Esophagus muscularis mucosa (tissue), 4 donors: ENCODE measurements around the gene GLI3. TPM values are rescaled to one million over a fixed set of nuclear protein-coding genes. Genes with fewer than 3 reads are reported as not detected.

Experiments used
- DNase-seq: peaks from one replicate; pipeline ENCODE4 v3.0.0-alpha.2; 2017; ENCODE audit errors: extremely low spot score
- H3K27ac ChIP-seq, 4 donors: fragments of 200-600 bp; sonication (generic); replicated peaks in 1 of 4; 1 replicate in 3 of 4; 2 replicates in 1 of 4; pipeline ENCODE4 v1.5.1; 2016 to 2019; ENCODE audit warnings: mild to moderate bottlenecking in 1 of 4
- H3K27me3 ChIP-seq, 4 donors: fragments of 200-600 bp; sonication (generic); one replicate each; pipeline versions ENCODE4 v1.5.1 to v1.6.0; 2016 to 2019
- H3K36me3 ChIP-seq, 4 donors: fragments of 200-600 bp; sonication (generic); one replicate each; pipeline ENCODE4 v1.5.1; 2016 to 2019
- H3K4me1 ChIP-seq, 4 donors: fragments of 200-600 bp; sonication (generic); one replicate each; pipeline ENCODE4 v1.5.1; 2016 to 2019
- H3K4me3 ChIP-seq, 4 donors: fragments of 200-600 bp; sonication (generic); 1 replicate in 2 of 4; 2 replicates in 2 of 4; pipeline ENCODE4 v1.5.1; 2016 to 2019; ENCODE audit warnings: mild to moderate bottlenecking in 4 of 4, moderate library complexity in 1 of 4
- H3K9me3 ChIP-seq, 4 donors: fragments of 200-600 bp; sonication (generic); 1 replicate in 3 of 4; 2 replicates in 1 of 4; pipeline ENCODE4 v1.5.1; 2016 to 2019
- EP300 ChIP-seq: sonication (generic); formaldehyde crosslinking; IDR thresholded peaks from one replicate; pipeline ENCODE4 v1.6.1; 2017; ENCODE audit warnings: antibody characterized with exemption
- POLR2A ChIP-seq: fragments of 450-650 bp; IDR thresholded peaks from one replicate; pipeline ENCODE4 v1.6.1; 2017; ENCODE audit warnings: antibody characterized with exemption, moderate library complexity, mild to moderate bottlenecking, low read depth
- POLR2AphosphoS5 ChIP-seq, 2 donors: sonication (generic); formaldehyde crosslinking; IDR thresholded peaks; one replicate each; pipeline ENCODE4 v1.6.1; 2017; ENCODE audit warnings: antibody characterized with exemption in 2 of 2
- WGBS: methylation state at CpG from one replicate; pipeline ENCODE4 v1.1.5; 2018; 5-methylcytosine and 5-hydroxymethylcytosine counted together
- intact Hi-C: fragments of 100-400 bp; cut with DNase I; formaldehyde crosslinking; loops from one replicate; pipeline ENCODE4 v1.15.1; 2023
- total RNA-seq, 4 donors: library from RNA; depleted of rRNA; stranded (reverse); fragments of >200 nt; gene quantifications; one replicate each; pipeline versions ENCODE4 v1.1.0 to v1.2.1, GENCODE V29; 2016
- TF ChIP-seq, protein P1 (sequence below), 3 experiments: fragments of 200-600 bp in 2 of 3; fragments of 450-650 bp in 1 of 3; sonication (generic) in 2 of 3; IDR thresholded peaks; one replicate each; pipeline ENCODE4 v1.5.1; 2017 to 2019; ENCODE audit warnings: antibody characterized with exemption in 3 of 3, mild to moderate bottlenecking in 2 of 3, moderate library complexity in 1 of 3

The GLI3 gene
- total RNA-seq, 4 donors from 2014 or later: 11.7 to 17.8 (median 13.3) TPM

DNA sequence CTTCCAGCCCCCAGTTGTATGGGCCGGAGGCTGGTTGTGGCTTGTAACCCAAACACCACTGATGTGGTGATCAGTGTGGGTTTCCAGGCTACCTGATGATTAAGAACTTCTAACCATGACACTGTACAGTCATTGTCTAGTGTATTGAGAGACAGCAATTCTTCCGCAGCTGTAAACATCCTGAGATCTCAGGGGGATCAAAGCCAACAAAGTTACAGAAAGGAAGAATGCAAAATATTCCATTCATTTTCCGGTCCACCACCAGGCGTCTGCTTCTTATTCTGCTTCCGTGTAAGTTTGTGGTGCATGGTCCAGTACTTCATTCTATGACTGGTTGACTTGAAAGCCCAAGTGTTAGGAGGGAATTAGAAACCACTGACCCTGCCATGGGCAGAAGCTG is 10.3 kb upstream of the GLI3 start:
- no peaks in the 10 kb centered on the region for H3K9me3 ChIP-seq
- no peaks in the 10 kb centered on the region for H3K36me3 ChIP-seq
- no peak overlapping the region for H3K27ac ChIP-seq
- peaks cover 0 to 9% (median 0%) of the 10 kb centered on the region in 4 donors for H3K4me1 ChIP-seq
- 78% methylated on average over 5 of the region's 5 CpGs for WGBS
- TF ChIP-seq EP300: no peak
- TF ChIP-seq, protein P1, sequence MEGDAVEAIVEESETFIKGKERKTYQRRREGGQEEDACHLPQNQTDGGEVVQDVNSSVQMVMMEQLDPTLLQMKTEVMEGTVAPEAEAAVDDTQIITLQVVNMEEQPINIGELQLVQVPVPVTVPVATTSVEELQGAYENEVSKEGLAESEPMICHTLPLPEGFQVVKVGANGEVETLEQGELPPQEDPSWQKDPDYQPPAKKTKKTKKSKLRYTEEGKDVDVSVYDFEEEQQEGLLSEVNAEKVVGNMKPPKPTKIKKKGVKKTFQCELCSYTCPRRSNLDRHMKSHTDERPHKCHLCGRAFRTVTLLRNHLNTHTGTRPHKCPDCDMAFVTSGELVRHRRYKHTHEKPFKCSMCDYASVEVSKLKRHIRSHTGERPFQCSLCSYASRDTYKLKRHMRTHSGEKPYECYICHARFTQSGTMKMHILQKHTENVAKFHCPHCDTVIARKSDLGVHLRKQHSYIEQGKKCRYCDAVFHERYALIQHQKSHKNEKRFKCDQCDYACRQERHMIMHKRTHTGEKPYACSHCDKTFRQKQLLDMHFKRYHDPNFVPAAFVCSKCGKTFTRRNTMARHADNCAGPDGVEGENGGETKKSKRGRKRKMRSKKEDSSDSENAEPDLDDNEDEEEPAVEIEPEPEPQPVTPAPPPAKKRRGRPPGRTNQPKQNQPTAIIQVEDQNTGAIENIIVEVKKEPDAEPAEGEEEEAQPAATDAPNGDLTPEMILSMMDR (IDR thresholded peaks at IDR 0.05): peak in 1 of 3 experiments; percentile 10
- intact Hi-C loops: no loop called here
- no peak overlapping the region for H3K4me3 ChIP-seq
- H3K27me3 ChIP-seq: no peaks in the 10 kb centered on the region
- DNase-seq: no peak

DNA sequence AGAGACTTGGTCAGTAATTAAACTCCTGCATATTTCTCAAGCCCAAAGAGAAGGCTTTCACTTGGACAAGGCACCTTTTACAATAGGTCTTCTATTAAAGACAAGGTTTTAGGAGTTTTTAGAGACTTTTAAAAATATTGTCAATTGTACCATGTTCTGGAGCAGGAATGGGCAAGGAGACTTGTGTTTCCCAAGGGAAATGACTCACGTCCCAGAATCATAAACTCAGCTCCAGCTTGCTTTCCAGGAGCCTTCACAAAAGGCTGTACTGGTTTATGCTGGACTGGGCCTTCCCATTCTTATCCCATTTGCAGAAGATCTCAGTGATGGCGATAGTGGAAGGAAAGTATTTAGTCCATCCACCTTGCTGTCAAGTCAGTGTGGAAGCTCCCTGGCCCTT is 7.8 kb upstream of the GLI3 start:
- H3K27me3 ChIP-seq: no peaks in the 10 kb centered on the region
- WGBS: 79% methylated on average over 2 of the region's 2 CpGs
- H3K36me3 ChIP-seq: no peaks in the 10 kb centered on the region
- intact Hi-C loops: no loop called here
- H3K27ac ChIP-seq: no peak overlapping the region
- DNase-seq: no peak
- TF ChIP-seq POLR2AphosphoS5 (IDR thresholded peaks at IDR 0.05): no peak
- TF ChIP-seq, protein P1 (IDR thresholded peaks at IDR 0.05): no peak
- TF ChIP-seq POLR2A: no peak
- no peak for TF ChIP-seq EP300
- H3K4me3 ChIP-seq: no peak overlapping the region
- peaks cover 0 to 16% (median 4%) of the 10 kb centered on the region in 4 donors for H3K4me1 ChIP-seq
- no peaks in the 10 kb centered on the region for H3K9me3 ChIP-seq

DNA sequence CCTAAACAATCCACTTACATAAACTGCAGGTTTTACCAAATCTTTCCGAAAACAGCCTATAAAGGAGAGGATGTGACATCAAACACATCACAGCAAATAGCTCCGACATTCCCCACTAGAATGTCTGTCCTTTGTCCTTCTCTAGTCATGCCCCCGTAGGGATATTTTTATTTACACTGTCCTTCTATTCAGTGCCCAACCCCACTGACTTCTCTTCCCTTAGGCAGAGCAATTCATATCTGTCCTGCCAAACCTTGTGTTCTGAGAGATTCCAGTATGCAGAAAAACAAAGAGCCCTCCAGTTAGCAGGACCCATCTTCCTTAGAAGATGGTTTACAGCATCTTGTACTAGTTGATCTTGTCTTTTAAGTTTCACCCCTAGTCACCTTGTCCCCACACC is 5.4 kb upstream of the GLI3 start:
- TF ChIP-seq POLR2A (no peak), POLR2AphosphoS5 (IDR thresholded peaks at IDR 0.05) (no peak), EP300 (no peak)
- TF ChIP-seq, protein P1 (IDR thresholded peaks at IDR 0.05): no peak
- Histone ChIP-seq H3K36me3 (no peaks in the 10 kb centered on the region), H3K4me3 (no peak overlapping the region), H3K9me3 (no peaks in the 10 kb centered on the region), H3K4me1 (peaks cover 5 to 28% (median 18%) of the 10 kb centered on the region in 4 donors), H3K27me3 (no peaks in the 10 kb centered on the region), H3K27ac (no peak overlapping the region)
- 85% methylated on average over 3 of the region's 3 CpGs for WGBS
- intact Hi-C loops: no loop called here
- DNase-seq: no peak

DNA sequence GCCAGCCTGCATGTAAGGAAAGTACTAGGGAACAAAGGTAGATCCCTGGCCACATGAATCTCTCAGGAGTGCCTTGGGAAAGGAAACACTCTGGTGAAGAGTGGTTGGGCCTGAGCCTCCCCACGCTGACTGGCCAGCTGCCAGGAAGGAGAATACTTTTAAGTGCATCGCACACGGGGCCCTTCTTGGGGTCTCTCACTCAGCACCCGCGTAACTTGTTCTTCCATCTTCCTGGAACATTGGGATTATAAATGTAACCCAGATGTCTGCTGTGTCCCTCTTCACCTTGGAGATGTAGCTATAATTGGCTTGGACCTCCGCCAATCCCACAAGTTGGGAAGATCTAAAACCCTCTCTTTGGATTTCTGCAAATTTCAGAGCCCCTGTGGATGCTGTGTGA is 4.4 kb upstream of the GLI3 start:
- Histone ChIP-seq H3K9me3 (no peaks in the 10 kb centered on the region), H3K4me3 (no peak overlapping the region), H3K27ac (no peak overlapping the region), H3K27me3 (no peaks in the 10 kb centered on the region), H3K4me1 (peaks cover 5 to 23% (median 18%) of the 10 kb centered on the region in 4 donors), H3K36me3 (no peaks in the 10 kb centered on the region)
- 41% methylated on average over 5 of the region's 6 CpGs for WGBS
- no peak for TF ChIP-seq POLR2AphosphoS5 (IDR thresholded peaks at IDR 0.05)
- TF ChIP-seq, protein P1 (IDR thresholded peaks at IDR 0.05): no peak
- no peak for TF ChIP-seq EP300
- TF ChIP-seq POLR2A: no peak
- intact Hi-C loops: no loop called here
- DNase-seq: no peak

DNA sequence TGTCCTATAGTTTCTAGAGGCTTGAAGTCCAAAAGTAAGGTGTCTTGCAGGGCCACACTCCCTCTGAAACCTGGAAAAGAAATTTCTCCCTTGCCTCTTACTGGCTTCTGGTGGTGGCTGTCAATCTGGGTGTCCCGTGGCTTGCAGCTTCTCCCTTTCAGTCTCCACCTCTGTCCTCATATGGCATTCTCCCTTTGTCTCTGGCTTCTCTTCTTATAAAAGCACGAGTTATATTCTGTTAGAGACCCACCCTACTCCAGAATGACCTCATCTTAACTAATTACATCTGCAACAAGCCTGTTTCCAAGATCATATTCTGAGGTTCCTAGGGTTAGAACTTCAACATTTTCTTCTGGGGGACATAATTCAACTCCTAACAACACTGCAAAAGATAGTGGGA is 3.4 kb upstream of the GLI3 start:
- 43% methylated on average over 2 of the region's 2 CpGs for WGBS
- intact Hi-C loops: no loop called here
- H3K9me3 ChIP-seq: no peaks in the 10 kb centered on the region
- H3K4me1 ChIP-seq: peaks cover 13 to 27% (median 23%) of the 10 kb centered on the region in 4 donors
- TF ChIP-seq, protein P1 (IDR thresholded peaks at IDR 0.05): no peak
- TF ChIP-seq POLR2AphosphoS5 (IDR thresholded peaks at IDR 0.05) (no peak), POLR2A (no peak)
- H3K27ac ChIP-seq: peak overlapping the region in 2 of 4 donors; percentile 13 to 95
- H3K4me3 ChIP-seq: no peak overlapping the region
- no peaks in the 10 kb centered on the region for H3K36me3 ChIP-seq
- H3K27me3 ChIP-seq: no peaks in the 10 kb centered on the region
- no peak for DNase-seq
